Keratinocyte (primary cell): ENCODE measurements around the gene CCDC83.

Experiments used
- CTCF ChIP-seq, 3 experiments: IDR thresholded peaks in 1 of 3; conservative IDR thresholded peaks in 1 of 3; optimal IDR thresholded peaks in 1 of 3; 2 replicates in 2 of 3; 3 replicates in 1 of 3; pipeline versions ENCODE3 to v1.5.1; 2011; ENCODE audit warnings: low read length in 3 of 3, mild to moderate bottlenecking in 3 of 3, moderate library complexity in 2 of 3, control low read depth in 1 of 3, inconsistent platforms in 1 of 3; ENCODE audit not compliant: insufficient read depth in 2 of 3; ENCODE audit errors: extremely low read depth in 1 of 3
- EZH2 ChIP-seq: IDR thresholded peaks from one replicate; pipeline ENCODE4 v1.6.1; 2012; ENCODE audit warnings: inconsistent platforms, mild to moderate bottlenecking, low read length, moderate library complexity

GRCh38 chr11:85847436-85847835, 7.7 kb upstream of the CCDC83 start:
- no peak for TF ChIP-seq EZH2
- no peak for TF ChIP-seq CTCF (optimal IDR thresholded peaks at IDR 0.05 in 1 of 3, IDR thresholded peaks at IDR 0.05 in 1 of 3, conservative IDR thresholded peaks at IDR 0.05 in 1 of 3; ENCODE audit: extremely low read depth in 1 of 3, insufficient read depth in 2 of 3, low read length in 3 of 3)
